NCI-H446 (cell line): ENCODE data around the gene IPO9.
A peak's percentile ranks its signal among the peaks of the same experiment; 100 is the strongest.

ENCODE experiments used
- DNase-seq, 2 experiments: peaks; one replicate each; lab custom pipeline; 2025; lab: John Stamatoyannopoulos, UW

The IPO9 gene

DNA sequence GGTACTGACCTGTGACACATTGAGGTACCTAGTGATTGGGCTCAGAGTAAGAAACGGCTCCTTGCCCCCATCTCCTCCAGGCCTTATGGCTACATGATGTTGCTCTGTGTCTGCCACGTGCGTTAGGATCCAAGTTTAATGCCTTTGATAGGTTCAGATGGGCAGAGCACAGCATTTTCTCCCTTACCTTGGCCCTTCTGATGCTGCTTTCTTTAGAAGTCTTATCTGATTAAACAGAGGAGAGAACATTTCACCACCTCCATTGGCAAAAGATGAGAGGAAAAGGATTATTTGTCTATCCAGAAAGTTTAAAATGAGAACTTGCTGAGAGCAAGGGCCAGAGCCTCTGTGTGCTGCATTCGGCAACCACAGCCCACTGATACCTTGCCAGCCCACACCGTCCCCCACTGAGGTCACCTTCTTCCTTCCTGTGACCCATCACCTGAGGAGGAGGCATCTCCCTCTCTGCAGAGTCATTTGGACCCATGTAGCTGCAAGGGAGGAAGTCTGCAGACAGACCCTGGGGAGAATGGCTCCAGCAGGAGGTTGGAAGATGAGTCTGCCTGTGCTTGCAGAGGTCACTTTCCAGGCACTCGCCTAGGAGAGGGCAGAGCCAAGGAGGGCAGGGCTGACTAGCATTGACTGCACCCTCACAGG lies 76.4 kb downstream of the IPO9 start:
- no peak for DNase-seq

DNA sequence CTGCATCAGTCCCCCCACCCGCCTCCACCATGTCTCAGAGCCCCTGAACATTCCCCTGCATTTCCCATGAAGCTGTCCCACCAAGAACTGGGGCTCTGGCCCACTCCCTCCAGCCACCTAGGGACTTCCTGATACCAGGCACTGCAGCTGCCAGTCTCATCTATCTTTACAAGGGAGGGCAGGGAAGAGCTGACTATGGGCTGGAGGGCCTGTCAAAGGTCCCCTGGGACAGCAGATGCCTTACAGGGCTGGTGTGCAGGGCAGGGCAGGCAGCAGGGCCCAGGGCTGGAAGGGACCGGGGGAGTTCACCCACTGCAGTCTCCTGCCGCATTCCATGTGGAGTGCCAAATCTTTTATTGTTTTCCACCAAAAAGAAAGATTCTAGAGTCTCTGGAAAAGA lies 77.4 kb downstream of the IPO9 start:
- no peak for DNase-seq

DNA sequence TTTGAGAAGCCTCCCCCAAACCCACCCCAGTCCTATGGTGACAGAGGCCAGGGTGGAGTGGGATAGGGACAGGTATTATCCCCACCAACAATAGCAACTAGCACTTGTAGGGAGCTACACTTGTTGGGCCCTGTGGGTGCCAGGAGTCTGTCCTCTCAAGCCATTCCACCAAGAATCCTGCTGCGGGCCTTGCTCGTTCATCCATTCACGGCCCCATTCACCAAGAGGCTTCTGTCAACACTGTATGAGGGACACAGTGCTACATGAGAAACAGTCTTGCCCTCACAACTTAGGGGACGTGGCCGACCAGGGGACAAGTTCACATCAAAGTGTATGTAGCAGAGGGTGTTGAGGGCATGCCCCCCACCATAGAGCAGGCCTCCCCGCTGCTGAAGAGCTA lies 78.7 kb downstream of the IPO9 start:
- DNase-seq = no peak

DNA sequence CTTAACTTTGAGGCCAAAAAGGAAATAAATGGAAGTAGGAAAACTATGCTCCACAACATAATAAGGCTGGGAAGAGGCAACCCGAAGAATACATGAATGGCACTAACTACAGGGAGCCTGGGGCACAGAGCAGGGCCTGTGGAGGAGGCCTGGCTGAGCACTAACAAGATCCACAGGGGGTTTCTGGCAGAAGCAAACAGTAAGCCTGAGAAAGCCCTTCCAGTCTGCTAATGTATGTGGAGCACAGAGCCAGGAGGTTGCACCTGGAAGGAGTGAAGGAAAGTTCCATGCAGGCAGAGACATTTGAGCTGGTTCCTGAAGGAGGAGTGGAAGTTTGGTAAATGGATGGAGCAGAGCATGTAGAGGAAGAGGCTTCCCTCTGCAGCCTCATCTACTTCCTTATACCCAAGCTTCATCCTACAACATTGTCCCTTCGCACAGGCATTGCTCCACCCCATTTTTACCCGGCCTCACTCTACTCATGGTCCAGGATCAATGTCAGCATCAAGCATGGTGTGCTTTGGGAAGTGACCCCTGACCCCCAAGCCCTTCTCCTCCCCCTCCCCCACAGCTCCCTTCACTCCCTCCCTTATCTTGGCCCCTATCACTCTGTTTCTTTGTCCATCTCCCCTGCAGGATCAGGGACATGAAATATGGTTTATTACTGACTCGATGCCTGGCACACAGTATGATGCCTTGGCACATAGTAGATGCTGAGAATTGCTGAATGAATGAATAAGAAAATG lies 83.0 kb downstream of the IPO9 start:
- no peak for DNase-seq

DNA sequence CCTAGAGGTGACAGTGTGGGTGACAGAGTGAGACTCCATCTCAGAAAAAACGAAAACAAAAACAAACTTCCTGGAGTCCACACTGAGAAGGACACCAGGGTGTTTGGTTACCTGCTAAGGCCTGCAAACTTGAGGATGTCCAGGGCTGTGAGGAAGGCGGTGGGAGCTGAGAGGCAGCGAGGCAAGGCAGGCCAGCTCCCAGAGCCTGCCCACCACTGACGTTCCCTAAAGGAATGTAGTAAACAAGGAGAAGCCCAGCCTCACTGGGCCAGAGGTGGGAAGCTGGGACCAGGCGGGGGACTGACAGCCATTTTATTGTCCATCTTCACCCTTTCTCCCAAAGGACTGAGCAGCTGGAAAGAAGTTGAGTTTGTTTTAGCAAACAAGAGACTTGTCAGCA lies 83.9 kb downstream of the IPO9 start:
- DNase-seq = no peak

DNA sequence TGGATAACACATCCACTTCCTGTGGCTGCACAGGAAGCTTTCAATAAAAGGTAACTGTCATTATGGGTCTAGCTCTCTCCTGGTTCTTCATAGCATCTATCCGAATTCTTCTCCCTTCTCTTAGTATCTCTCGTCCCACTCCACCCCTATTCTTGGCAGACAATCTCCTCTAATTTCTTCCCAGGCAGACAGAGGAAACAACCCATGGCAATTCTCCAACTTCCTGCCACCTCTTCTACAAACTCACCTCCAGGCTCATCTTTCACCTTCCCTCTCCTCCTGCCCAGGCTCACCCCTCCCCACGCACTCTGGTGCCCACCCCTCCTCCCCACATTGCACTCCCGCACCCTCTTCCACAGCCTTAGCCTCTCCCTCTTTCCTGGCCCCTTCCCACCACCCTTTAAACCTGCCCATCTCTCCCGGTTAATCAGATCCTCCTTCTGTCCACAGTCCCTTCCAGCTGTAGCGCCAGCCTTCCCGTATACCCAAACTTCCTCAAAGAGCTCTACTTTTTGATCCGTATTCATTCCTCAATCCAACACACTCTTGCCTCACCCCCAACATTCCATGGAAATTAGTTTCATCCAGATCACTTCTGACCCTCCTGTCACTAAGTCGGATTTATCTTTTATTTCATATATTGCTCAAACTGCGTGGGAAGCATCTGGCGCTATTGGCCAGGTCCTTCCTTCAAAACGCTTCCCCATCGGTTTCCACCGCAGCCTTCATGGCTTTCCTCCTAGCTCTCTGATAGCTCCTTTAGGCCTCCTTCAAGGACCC lies 85.7 kb downstream of the IPO9 start:
- no peak for DNase-seq

DNA sequence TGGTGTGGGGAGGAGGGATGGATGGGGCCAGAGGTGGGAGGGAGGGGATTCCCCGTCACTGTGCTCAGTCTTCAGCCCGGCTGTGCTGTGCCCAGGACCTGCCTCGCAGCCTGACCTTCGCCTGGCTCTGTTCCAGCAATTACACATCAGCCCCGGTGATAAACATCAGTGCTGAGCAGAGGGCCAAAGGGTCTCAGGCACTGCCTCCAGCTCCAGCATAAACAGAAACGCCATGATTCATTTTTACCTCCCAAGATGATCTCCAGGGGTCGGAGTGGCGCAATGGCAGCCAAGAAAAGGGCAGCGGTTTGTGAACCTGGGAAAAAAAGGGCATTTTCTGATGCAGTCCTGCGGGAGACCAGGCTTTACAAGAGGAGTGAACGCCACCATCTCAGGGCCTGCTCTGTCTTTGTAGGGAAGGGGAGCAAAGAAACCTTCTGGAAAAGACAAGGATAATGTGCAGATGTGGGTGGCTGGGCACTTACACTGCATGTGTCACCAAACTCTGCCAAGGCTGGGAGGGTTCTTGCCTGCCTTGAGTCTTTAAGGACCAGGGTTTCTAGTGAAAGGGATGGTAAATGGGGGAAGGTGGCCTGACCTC lies 87.8 kb downstream of the IPO9 start:
- no peak for DNase-seq

DNA sequence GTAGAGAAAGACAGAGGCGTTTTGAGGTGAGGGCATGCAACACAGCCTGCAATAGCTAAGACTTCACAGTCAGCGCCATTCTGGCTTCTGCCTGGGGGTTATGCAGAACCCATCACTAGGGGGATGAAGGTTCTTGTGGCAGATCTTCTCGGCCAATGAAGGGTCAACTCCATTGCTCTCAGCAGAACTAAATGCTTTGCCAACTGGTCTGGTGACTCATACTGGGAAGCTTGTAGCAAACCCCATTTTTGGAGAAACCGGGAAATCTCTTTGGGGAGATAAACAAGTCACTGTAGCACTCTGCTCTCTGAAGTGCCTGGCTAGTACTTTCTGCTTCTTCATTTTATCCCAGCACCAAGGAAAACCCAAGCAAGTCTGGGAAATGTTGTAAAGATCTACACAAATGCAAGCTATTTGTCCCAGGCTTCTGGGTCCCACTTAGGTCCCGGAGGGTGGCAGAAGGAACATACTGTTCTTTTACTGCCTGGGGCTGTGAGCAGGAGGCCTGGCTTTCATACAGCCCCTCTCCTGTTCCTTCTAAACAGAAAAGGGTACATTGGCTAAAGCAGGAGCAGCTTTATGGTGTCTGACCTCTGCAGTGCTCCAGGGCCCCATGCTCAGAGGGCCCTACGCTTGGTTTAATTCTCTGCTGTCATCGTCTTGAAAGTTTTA lies 88.5 kb downstream of the IPO9 start:
- no peak for DNase-seq

DNA sequence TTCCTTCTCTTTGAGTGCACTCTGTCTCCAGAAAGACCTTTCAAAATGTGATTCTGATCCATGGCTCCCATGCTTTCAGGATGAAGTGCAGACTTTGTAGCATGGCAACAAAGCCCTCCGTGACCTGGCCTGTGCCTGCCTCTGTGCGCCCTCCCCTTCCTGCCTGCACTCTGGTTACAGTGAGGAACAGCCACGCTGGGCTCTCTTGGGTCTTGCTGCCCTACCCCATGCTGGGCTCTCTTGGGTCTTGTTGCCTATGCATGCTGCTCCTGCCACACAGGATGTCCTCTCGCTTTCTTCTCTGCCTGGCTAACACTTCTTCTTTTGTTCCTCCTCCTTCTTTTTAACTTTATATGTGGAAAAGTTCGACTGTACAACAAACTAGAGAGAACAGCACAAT lies 89.4 kb downstream of the IPO9 start:
- DNase-seq = no peak

DNA sequence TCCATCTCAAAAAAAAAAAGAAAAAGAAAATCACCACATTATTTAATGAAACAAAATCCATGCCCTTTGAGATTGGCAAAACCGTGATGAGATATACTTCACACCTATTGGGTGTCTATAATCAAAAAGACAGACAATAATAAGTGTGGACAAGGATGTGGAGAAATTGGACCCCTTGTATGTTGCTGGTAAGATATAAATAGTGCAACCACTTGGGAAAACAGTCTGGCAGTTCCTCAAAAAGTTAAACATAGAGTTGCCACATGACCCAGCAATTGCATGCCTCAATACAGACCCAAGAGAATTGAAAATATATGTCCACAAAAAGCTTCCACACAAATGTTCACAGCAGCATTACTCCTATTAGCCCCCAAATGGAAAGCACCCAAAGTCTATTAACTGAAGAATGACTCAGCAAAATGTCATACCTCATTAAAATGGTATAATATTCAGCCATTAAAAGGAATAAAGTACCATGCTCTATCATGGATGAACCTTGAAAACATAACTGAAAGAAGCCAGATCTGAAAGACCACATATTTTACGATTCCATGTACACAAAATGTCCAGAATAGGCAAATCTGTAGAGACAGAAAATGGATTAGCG lies 93.1 kb downstream of the IPO9 start:
- DNase-seq = no peak

DNA sequence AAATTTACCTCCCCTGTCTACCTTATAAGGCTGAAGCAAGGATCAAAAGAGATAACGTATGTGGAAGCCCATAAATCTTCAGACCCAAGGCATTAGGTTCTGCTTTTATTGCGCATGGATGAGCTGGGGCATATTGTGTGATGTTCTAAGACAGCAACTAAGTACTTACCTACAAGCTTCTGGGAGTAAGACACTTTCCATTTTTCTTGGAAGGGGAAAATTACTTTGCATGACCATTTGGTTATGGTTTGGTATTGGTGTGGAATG lies 96.3 kb downstream of the IPO9 start:
- DNase-seq = no peak

DNA sequence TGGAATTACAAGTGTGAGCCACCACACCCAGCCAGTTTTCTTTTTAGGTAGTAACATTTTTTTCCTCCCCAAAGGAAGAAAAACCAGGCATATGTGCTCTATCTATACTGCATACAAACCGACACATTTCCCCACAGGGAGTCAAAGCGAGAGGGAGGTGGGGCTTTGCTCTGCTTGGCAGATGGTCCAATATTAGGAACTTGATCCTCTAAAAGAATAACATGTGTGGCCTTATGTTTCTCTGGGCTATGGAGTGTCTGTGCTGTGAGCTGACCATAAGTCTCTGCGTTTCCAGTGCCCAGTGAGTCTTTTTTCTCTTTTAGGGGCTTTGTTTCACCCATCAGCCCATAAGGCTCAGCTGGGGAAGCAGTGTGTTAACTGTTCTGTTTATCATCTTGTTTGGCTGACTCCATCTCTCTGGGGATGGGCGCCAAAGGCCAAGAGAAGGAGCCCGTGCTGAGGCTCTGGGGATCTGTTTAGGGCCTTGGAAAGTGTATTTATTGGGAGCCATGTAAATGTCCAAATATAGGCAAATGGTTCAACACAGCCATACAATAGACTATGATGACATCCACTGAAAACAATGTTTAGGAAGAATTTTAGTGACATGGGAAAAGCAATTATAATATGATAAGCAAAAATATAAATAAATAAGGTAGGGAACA lies 97.2 kb downstream of the IPO9 start:
- peak; percentile 34 to 85 for DNase-seq

DNA sequence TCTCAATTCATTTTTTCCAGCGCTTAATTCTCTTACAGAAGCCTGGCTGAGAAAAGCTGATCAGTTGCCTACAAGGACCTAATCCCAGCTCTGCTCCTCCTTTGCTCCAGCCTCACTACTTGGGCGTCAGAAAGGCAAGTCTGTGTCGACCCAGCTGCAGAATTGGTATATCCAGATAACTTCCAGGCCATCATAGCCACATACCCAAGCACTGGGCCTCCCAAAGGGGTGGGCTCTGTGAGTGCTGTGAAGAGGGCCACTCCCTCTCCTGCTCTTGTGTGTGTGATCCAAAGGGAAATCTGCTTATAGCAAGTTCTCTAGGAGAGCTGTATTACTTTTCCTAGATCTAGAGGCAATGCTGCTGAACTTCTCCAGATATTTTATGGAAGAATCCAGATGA lies 99.3 kb downstream of the IPO9 start:
- no peak for DNase-seq

DNA sequence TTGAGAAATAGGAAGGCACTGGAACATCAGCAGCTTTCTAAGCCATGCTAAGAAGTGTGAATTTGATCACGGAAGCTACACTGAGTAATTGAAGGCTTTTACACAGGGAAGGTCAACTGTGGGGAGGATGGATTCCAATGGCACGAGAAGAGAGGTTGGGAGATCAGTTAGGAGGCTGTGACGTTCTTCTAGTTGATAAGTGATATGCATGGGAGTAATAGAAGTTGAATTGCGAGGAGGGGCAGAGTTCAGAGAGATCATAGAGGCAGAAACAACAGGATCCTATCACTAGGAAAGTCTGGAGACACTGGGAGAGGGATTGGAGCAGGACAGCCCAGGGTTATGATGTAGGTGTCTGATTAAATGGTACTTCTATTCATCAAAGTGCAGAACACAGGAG lies 101.2 kb downstream of the IPO9 start:
- DNase-seq = no peak

DNA sequence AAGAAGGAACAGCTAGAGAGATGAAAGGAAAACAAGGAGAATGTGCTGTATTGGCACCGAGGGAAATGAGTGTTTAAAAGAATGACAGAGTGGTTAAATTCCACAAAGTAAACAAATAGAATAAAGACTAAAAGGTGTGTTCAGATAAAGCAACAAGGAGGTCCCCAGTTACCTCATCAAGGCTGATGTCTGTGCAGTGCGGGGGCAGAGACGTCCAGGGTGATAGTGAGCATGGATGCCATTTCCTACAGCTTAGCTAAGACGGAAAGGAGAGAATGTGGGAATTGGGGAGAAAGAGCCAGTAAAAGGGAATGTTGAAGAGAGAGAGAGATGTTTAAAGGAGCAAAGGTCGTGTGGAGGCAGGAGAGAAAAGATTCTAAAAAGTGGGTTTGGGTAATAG lies 101.8 kb downstream of the IPO9 start:
- DNase-seq = no peak
